Neural cell (in vitro differentiated cells): ENCODE results near the gene DUSP22. TPM values are rescaled to one million over a fixed set of nuclear protein-coding genes. Genes with fewer than 3 reads are reported as not detected.
"Not testable (repeated sequence)": the region's sequence is repeated elsewhere in the genome, so short reads cannot be mapped to it uniquely, and the experiment has no call there.

ENCODE experiments used
- H2AFZ ChIP-seq: fragments of 200-600, 300-800 bp; sonication (generic), shearing (Covaris generic); 2 replicates; pipeline ENCODE4 v1.6.0; 2014; ENCODE audit warnings: low read depth, mild to moderate bottlenecking, antibody characterized with exemption, low read length, moderate library complexity
- H3F3A ChIP-seq: fragments of 200-600 bp; shearing (Covaris generic); 2 replicates; pipeline ENCODE4 v1.6.1; 2016; ENCODE audit warnings: mild to moderate bottlenecking, moderate library complexity, mixed read lengths, antibody characterized with exemption, low read length; ENCODE audit not compliant: insufficient read depth, poor library complexity, severe bottlenecking
- H3K27ac ChIP-seq: fragments of 200-600, 300-800 bp; sonication (generic), shearing (Covaris generic); 2 replicates; pipeline ENCODE4 v1.5.1; 2014; ENCODE audit warnings: mild to moderate bottlenecking, low read length, moderate library complexity
- H3K27me3 ChIP-seq: fragments of 300-800, 200-600 bp; sonication (generic), shearing (Covaris generic); 2 replicates; pipeline ENCODE4 v1.6.0; 2014; ENCODE audit warnings: mild to moderate bottlenecking, low read depth, low read length, moderate library complexity; ENCODE audit not compliant: insufficient read depth
- H3K36me3 ChIP-seq: fragments of 300-800, 200-600 bp; sonication (generic), shearing (Covaris generic); 2 replicates; pipeline ENCODE4 v1.5.1; 2014; ENCODE audit warnings: mild to moderate bottlenecking, antibody characterized with exemption, low read length, moderate library complexity; ENCODE audit not compliant: insufficient read depth
- H3K4me2 ChIP-seq: fragments of 300-800, 200-600 bp; sonication (generic), shearing (Covaris generic); 2 replicates; pipeline ENCODE4 v1.6.0; 2014; ENCODE audit warnings: mild to moderate bottlenecking, low read length
- H3K4me3 ChIP-seq: fragments of 300-800, 200-600 bp; sonication (generic), shearing (Covaris generic); 2 replicates; pipeline ENCODE4 v1.5.1; 2014; ENCODE audit warnings: mild to moderate bottlenecking, low read length, moderate library complexity
- H3K79me2 ChIP-seq: fragments of 200-600 bp; shearing (Covaris generic); replicated peaks from 2 replicates; pipeline ENCODE4 v1.6.0; 2014; ENCODE audit warnings: mild to moderate bottlenecking, low read length, moderate library complexity; ENCODE audit not compliant: insufficient read depth
- H3K9ac ChIP-seq: fragments of 300-800, 200-600 bp; sonication (generic), shearing (Covaris generic); 2 replicates; pipeline ENCODE4 v1.6.1; 2016; ENCODE audit warnings: mild to moderate bottlenecking, low read length, mixed read lengths
- H3K9me2 ChIP-seq: fragments of 200-600 bp; shearing (Covaris generic); 2 replicates; pipeline ENCODE4 v1.6.1; 2016; ENCODE audit warnings: mild to moderate bottlenecking, low read length, mixed read lengths; ENCODE audit not compliant: insufficient read depth
- H3K9me3 ChIP-seq: fragments of 200-600, 300-800 bp; sonication (generic), shearing (Covaris generic); 2 replicates; pipeline ENCODE4 v1.6.1; 2016; ENCODE audit warnings: mild to moderate bottlenecking, mixed run types, low read length, moderate library complexity, mixed read lengths
- H4K20me1 ChIP-seq: fragments of 200-600 bp; shearing (Covaris generic); 2 replicates; pipeline ENCODE4 v1.6.1; 2016; ENCODE audit warnings: mild to moderate bottlenecking, mixed run types; ENCODE audit not compliant: insufficient read depth
- EP300 ChIP-seq: fragments of 450-650 bp; conservative IDR thresholded peaks from 2 replicates; pipeline ENCODE4 v1.6.1; 2014; ENCODE audit warnings: antibody characterized with exemption, mild to moderate bottlenecking, moderate library complexity; ENCODE audit not compliant: poor library complexity, severe bottlenecking
- EZH2 ChIP-seq: fragments of 200-600, 300-800 bp; shearing (Covaris generic), sonication (generic); IDR thresholded peaks from 2 replicates; pipeline ENCODE4 v1.6.1; 2014; ENCODE audit warnings: antibody characterized with exemption, low read length, borderline replicate concordance, mild to moderate bottlenecking; ENCODE audit not compliant: insufficient read depth, poor library complexity, severe bottlenecking
- MXI1 ChIP-seq: fragments of 450-650 bp; conservative IDR thresholded peaks from 2 replicates; pipeline ENCODE4 v1.6.1; 2014; ENCODE audit warnings: antibody characterized with exemption, mild to moderate bottlenecking; ENCODE audit not compliant: poor library complexity, severe bottlenecking
- POLR2AphosphoS5 ChIP-seq: IDR thresholded peaks from 2 replicates; pipeline ENCODE4 v1.6.1; 2012
- RAD21 ChIP-seq: fragments of 450-650 bp; conservative IDR thresholded peaks from 2 replicates; pipeline ENCODE4 v1.6.1; 2014; ENCODE audit warnings: antibody characterized with exemption, mild to moderate bottlenecking, moderate library complexity
- SMC3 ChIP-seq: fragments of 450-650 bp; conservative IDR thresholded peaks from 2 replicates; pipeline ENCODE4 v1.6.1; 2014; ENCODE audit warnings: antibody characterized with exemption, mild to moderate bottlenecking, moderate library complexity; ENCODE audit not compliant: poor library complexity
- TAF1 ChIP-seq: IDR thresholded peaks from 2 replicates; pipeline ENCODE4 v1.6.1; 2012; ENCODE audit warnings: low read depth
- polyA plus RNA-seq: library from polyadenylated mRNA; depleted of rRNA; stranded (reverse); fragments of >200 nt; gene quantifications from 2 replicates; pipeline ENCODE4 v1.2.3, GENCODE V29; 2014
- TF ChIP-seq, protein P1 (sequence below): IDR thresholded peaks from 2 replicates; pipeline ENCODE4 v1.6.1; 2012; ENCODE audit warnings: borderline replicate concordance
- TF ChIP-seq, protein P2 (sequence below): fragments of 450-650 bp; IDR thresholded peaks from 2 replicates; pipeline ENCODE4 v1.5.1; 2014; ENCODE audit warnings: antibody characterized with exemption, mild to moderate bottlenecking, moderate library complexity; ENCODE audit not compliant: poor library complexity, severe bottlenecking

The DUSP22 gene
- polyA plus RNA-seq, 1 donor from 2014 or later: 24.9 TPM

DNA sequence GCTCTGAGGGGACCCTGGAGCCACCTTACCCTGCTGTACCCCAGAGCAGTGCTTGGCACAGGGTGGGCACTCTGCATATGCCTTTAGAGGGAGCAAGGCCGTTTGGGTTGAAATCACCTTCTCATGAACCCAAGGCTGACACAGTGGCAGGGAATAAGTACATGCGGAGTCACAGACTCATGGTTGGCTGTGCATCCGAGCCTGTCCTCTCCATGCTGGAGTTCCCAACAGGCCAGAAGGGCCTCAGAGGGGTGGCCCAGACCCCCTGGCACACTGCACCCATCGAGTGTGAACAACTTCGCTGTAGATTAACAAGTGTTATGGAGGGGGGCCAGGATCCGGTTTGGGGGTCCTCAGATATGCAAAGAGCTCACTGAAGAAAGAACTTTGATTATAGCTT is 78.3 kb downstream of the DUSP22 start:
- Histone ChIP-seq H3K9me2 (no peaks in the 10 kb centered on the region), H2AFZ (no peak overlapping the region)
- TF ChIP-seq RAD21 (no peak), MXI1 (no peak), SMC3 (no peak), TAF1 (no peak), POLR2AphosphoS5 (no peak), EZH2 (no peak), EP300 (no peak)
- TF ChIP-seq, protein P1, sequence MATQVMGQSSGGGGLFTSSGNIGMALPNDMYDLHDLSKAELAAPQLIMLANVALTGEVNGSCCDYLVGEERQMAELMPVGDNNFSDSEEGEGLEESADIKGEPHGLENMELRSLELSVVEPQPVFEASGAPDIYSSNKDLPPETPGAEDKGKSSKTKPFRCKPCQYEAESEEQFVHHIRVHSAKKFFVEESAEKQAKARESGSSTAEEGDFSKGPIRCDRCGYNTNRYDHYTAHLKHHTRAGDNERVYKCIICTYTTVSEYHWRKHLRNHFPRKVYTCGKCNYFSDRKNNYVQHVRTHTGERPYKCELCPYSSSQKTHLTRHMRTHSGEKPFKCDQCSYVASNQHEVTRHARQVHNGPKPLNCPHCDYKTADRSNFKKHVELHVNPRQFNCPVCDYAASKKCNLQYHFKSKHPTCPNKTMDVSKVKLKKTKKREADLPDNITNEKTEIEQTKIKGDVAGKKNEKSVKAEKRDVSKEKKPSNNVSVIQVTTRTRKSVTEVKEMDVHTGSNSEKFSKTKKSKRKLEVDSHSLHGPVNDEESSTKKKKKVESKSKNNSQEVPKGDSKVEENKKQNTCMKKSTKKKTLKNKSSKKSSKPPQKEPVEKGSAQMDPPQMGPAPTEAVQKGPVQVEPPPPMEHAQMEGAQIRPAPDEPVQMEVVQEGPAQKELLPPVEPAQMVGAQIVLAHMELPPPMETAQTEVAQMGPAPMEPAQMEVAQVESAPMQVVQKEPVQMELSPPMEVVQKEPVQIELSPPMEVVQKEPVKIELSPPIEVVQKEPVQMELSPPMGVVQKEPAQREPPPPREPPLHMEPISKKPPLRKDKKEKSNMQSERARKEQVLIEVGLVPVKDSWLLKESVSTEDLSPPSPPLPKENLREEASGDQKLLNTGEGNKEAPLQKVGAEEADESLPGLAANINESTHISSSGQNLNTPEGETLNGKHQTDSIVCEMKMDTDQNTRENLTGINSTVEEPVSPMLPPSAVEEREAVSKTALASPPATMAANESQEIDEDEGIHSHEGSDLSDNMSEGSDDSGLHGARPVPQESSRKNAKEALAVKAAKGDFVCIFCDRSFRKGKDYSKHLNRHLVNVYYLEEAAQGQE: no peak
- TF ChIP-seq, protein P2, sequence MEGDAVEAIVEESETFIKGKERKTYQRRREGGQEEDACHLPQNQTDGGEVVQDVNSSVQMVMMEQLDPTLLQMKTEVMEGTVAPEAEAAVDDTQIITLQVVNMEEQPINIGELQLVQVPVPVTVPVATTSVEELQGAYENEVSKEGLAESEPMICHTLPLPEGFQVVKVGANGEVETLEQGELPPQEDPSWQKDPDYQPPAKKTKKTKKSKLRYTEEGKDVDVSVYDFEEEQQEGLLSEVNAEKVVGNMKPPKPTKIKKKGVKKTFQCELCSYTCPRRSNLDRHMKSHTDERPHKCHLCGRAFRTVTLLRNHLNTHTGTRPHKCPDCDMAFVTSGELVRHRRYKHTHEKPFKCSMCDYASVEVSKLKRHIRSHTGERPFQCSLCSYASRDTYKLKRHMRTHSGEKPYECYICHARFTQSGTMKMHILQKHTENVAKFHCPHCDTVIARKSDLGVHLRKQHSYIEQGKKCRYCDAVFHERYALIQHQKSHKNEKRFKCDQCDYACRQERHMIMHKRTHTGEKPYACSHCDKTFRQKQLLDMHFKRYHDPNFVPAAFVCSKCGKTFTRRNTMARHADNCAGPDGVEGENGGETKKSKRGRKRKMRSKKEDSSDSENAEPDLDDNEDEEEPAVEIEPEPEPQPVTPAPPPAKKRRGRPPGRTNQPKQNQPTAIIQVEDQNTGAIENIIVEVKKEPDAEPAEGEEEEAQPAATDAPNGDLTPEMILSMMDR: no peak

DNA sequence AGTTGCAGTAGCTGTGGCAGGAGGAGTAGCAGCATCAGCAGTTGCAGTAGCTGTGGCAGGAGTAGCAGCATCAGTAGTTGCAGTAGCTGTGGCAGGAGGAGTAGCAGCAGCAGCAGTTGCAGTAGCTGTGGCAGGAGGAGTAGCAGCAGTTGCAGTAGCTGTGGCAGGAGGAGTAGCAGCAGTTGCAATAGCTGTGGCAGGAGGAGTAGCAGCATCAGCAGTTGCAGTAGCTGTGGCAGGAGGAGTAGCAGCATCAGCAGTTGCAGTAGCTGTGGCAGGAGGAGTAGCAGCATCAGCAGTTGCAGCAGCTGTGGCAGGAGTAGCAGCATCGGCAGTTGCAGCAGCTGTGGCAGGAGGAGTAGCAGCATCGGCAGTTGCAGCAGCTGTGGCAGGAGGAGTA is 79.6 kb downstream of the DUSP22 start:
- H3K79me2 ChIP-seq, H3K9me3 ChIP-seq, H2AFZ ChIP-seq, H3K9me2 ChIP-seq, H4K20me1 ChIP-seq, H3K4me2 ChIP-seq, H3K36me3 ChIP-seq, H3K9ac ChIP-seq, H3F3A ChIP-seq, H3K27ac ChIP-seq, H3K4me3 ChIP-seq, H3K27me3 ChIP-seq: not testable (repeated sequence)

More for the DNA sequence above, 78.3 kb downstream of the DUSP22 start:
- Histone ChIP-seq H3K79me2 (no peaks in the 10 kb centered on the region), H4K20me1 (no peaks in the 10 kb centered on the region), H3K9ac (no peak overlapping the region), H3K4me3 (no peak overlapping the region), H3K9me3 (peaks cover 8% of the 10 kb centered on the region), H3K4me2 (no peak overlapping the region), H3K27ac (no peak overlapping the region), H3F3A (no peaks in the 10 kb centered on the region), H3K27me3 (no peaks in the 10 kb centered on the region), H3K36me3 (no peaks in the 10 kb centered on the region)

DNA sequence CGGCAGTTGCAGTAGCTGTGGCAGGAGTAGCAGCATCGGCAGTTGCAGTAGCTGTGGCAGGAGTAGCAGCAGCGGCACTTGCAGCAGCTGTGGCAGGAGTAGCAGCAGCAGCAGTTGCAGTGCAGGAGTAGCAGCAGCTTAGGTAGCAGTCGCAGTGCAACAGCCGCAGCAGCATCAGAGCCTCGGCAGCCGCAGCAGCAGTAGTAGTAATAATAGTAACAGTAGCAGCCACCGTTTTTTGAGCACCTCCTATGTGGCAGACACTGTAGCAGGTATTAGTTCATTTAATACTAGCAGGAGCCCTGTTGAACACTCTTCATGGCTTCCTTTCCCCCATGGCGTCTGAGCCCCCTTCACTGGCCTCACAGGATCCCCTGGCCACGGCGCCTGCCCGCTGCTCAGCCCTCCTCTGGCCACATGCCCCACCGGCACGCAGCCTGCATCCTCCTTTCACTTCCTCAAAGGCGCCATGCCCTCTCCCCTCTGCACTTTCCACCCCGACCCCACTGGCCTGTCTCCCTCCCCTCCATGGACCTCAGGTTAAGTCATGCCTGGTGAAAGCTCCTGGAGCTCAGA is 80.1 kb downstream of the DUSP22 start:
- no peaks in the 10 kb centered on the region for H3K79me2 ChIP-seq
- no peak overlapping the region for H3K4me2 ChIP-seq
- no peaks in the 10 kb centered on the region for H3K36me3 ChIP-seq
- H3F3A ChIP-seq: no peaks in the 10 kb centered on the region
- H3K9me3 ChIP-seq: peaks cover under 1% of the 10 kb centered on the region
- H3K4me3 ChIP-seq: no peak overlapping the region
- no peak overlapping the region for H2AFZ ChIP-seq
- H4K20me1 ChIP-seq: no peaks in the 10 kb centered on the region
- no peaks in the 10 kb centered on the region for H3K9me2 ChIP-seq
- H3K27me3 ChIP-seq: no peaks in the 10 kb centered on the region
- no peak overlapping the region for H3K27ac ChIP-seq
- TF ChIP-seq SMC3 (no peak), EP300 (no peak), MXI1 (no peak), POLR2AphosphoS5 (no peak), RAD21 (no peak)
- TF ChIP-seq, protein P2: no peak
- no peak overlapping the region for H3K9ac ChIP-seq
